Neutrophil (primary cell): ENCODE results near the gene MRPL14.

Experiments used
- H3K27ac ChIP-seq: fragments of 200-600 bp; sonication (generic); 2 replicates; pipeline ENCODE4 v1.5.1; 2016; ENCODE audit warnings: mild to moderate bottlenecking, moderate library complexity
- H3K27me3 ChIP-seq: fragments of 200-600 bp; sonication (generic); 2 replicates; pipeline ENCODE4 v1.6.0; 2016; ENCODE audit warnings: mild to moderate bottlenecking
- H3K36me3 ChIP-seq: fragments of 200-600 bp; sonication (generic); 2 replicates; pipeline ENCODE4 v1.5.1; 2017
- H3K4me1 ChIP-seq, 2 experiments: fragments of 200-600 bp in 1 of 2; sonication (generic) in 1 of 2; 1 replicate in 1 of 2; 2 replicates in 1 of 2; pipeline versions ENCODE4 v1.5.1 to v1.6.1; 2013 to 2016; ENCODE audit warnings: low read depth in 1 of 2, low read length in 1 of 2, mild to moderate bottlenecking in 1 of 2, moderate library complexity in 1 of 2; ENCODE audit not compliant: control insufficient read depth in 1 of 2, insufficient read depth in 1 of 2
- H3K4me3 ChIP-seq, 2 experiments: fragments of 200-600 bp in 1 of 2; sonication (generic) in 1 of 2; 1 replicate in 1 of 2; 2 replicates in 1 of 2; pipeline ENCODE4 v1.5.1; 2013 to 2016; ENCODE audit warnings: low read depth in 1 of 2, low read length in 1 of 2, mild to moderate bottlenecking in 1 of 2, moderate library complexity in 1 of 2
- H3K9me3 ChIP-seq: fragments of 200-600 bp; sonication (generic); 2 replicates; pipeline ENCODE4 v1.5.1; 2016
- TF ChIP-seq, protein P1 (sequence below): fragments of 200-600 bp; sonication (generic); IDR thresholded peaks from 2 replicates; pipeline ENCODE4 v1.5.1; 2016; ENCODE audit warnings: antibody characterized with exemption

The MRPL14 gene

DNA sequence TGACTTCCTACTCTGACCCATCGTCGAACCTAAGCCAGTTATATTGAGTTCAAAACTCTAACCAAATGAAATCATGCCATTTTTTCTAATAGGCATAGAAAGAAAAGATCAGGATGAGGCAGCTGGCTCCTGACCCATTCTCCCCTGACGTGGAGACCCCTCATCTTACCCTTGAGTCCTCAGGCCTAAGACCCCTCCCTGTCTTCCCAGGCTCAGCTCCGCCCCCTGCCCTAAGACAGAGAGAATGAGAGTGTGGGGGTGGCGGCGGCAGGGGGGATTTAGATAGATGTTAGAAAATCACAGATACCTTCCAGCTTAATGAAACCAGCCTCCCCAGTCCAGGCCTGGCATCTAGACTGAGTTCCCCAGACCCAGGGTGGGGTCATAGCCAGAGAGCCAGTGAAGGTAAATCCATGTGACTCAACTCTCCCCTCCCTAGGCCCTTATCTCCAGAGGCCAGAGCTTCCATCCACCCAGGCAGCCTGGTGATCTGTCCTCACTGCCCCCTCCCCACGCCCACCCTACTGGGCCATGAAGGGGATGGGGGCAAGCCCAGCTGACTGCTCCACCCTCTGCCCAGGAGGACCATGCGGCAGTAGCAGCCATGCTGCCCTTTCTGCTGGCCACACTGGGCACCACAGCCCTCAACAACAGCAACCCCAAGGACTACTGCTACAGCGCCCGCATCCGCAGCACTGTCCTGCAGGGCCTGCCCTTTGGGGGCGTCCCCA lies 6.9 kb upstream of the MRPL14 start:
- Histone ChIP-seq H3K4me1 (peaks cover 0 to 6% of the 10 kb centered on the region in 2 experiments), H3K4me3 (no peak overlapping the region), H3K27me3 (no peaks in the 10 kb centered on the region), H3K9me3 (no peaks in the 10 kb centered on the region), H3K27ac (no peak overlapping the region), H3K36me3 (peaks cover 30% of the 10 kb centered on the region)
- TF ChIP-seq, protein P1, sequence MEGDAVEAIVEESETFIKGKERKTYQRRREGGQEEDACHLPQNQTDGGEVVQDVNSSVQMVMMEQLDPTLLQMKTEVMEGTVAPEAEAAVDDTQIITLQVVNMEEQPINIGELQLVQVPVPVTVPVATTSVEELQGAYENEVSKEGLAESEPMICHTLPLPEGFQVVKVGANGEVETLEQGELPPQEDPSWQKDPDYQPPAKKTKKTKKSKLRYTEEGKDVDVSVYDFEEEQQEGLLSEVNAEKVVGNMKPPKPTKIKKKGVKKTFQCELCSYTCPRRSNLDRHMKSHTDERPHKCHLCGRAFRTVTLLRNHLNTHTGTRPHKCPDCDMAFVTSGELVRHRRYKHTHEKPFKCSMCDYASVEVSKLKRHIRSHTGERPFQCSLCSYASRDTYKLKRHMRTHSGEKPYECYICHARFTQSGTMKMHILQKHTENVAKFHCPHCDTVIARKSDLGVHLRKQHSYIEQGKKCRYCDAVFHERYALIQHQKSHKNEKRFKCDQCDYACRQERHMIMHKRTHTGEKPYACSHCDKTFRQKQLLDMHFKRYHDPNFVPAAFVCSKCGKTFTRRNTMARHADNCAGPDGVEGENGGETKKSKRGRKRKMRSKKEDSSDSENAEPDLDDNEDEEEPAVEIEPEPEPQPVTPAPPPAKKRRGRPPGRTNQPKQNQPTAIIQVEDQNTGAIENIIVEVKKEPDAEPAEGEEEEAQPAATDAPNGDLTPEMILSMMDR = no peak

DNA sequence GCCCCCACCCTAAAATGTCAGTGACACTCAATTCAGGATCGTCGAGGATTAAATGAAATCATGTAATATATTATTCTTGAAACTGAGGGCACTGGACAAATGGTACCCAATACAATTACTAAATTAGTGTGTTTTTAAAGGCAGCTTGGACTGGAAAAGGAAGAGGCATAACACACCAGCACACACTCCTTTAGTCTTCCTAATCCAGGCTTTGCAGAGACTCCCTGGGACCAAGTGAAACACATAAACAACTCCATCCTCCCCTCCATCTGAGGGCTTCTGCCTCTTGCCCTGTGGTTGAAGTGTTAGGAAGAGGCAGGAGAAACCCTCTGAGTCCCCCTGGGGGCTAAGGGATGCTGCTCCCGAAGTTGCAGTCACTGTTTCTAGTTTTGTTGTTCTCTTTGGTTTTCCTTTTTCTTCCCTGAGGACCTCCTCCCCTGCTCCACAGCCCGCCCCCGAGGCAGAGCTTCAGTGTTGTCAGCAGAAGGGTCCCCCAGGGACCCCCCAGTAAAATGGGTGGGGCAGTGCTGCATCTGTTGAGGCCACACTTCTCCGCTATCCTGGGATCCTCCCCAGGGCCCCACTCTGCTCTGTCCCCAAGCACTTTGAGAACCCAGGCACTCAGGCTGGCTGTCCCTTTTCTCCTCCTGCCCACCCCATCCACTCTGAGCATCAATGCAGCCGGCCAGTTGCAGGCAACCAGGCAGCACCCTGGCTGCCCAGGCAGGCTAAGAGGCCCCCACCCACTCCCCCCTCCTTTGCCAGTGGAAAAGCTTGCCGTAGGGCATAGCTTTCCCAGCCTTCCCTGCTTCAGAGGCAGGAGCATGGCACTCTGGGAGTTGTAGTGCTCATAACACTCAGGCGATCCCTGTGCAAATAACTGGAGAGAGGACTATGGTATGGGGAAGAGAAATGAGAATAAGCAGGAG lies 6.0 kb upstream of the MRPL14 start:
- TF ChIP-seq, protein P1 = no peak
- Histone ChIP-seq H3K4me3 (no peak overlapping the region), H3K36me3 (peaks cover 30% of the 10 kb centered on the region), H3K27me3 (peaks cover 6% of the 10 kb centered on the region), H3K4me1 (peaks cover 1 to 3% of the 10 kb centered on the region in 2 experiments), H3K27ac (no peak overlapping the region), H3K9me3 (no peaks in the 10 kb centered on the region)

DNA sequence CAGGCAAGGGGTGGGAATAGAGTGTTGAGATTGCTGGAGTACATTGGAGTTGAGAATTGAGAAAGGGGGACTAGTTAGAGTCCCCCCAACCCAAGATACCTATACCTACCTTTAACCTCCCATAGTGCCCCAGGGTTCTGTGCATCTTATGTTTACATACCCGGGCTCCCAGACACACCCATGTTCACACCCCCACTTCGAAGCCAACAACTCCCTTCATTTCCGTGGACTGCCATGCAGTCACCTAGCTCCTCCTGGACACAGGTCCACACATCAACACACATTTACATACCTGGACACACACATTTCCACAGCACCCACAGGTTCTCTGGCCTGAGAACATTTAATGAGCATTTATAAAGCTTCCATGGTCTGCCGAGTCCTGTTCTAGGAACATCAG lies 5.2 kb upstream of the MRPL14 start:
- no peak overlapping the region for H3K27ac ChIP-seq
- no peaks in the 10 kb centered on the region for H3K9me3 ChIP-seq
- no peak overlapping the region for H3K4me3 ChIP-seq
- peaks cover 27% of the 10 kb centered on the region for H3K36me3 ChIP-seq
- TF ChIP-seq, protein P1 = no peak
- H3K27me3 ChIP-seq = peaks cover 12% of the 10 kb centered on the region
- H3K4me1 ChIP-seq = peaks cover 5 to 8% of the 10 kb centered on the region in 2 experiments

DNA sequence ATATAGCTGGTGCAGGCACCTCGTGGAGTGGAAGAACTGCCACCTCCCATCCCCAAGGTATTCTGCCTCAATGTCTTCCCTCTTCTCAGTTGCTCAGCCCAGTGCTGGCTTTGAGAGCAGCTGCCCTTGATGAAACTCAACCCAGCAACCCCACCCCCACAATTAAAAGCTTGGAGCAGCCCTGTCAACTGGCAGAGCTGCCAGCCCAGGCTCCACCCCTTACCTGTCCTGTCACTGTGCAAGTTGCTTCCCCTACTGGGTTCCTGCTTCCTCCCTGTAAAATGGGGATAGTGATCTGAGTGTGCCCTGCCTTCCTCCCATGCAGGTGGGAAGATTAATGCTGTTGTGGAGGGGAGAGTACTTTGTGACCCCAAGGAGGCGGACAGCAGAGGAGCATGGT lies 4.6 kb upstream of the MRPL14 start:
- TF ChIP-seq, protein P1 = no peak
- Histone ChIP-seq H3K4me1 (peaks cover 5 to 10% of the 10 kb centered on the region in 2 experiments), H3K9me3 (no peaks in the 10 kb centered on the region), H3K27me3 (peaks cover 12% of the 10 kb centered on the region), H3K36me3 (peaks cover 21% of the 10 kb centered on the region), H3K27ac (no peak overlapping the region), H3K4me3 (no peak overlapping the region)

DNA sequence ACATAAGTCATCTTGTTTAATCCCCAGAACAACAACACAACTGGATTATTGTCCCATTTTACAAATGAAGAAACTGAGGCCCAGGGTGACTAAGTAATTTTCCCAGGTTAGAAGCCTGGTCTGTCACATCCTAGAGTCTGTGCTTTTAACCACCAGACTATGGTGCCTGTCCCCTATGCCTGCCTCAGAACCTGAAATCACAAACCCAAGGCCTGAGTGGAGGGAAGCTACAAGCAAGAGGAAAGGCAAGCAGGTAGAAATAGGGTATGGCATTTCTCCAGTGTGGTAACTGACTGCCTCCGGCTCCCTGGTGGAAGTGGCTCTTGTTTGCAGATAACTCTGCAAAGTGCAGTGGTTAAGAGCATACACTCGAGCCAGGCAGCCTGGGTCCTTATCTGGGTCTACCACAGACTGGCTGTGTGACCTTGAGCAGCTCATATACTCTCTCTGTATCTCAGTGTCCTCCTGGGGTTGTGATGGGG lies 2.6 kb upstream of the MRPL14 start:
- H3K27me3 ChIP-seq = peaks cover 12% of the 10 kb centered on the region
- H3K36me3 ChIP-seq = peaks cover 6% of the 10 kb centered on the region
- H3K9me3 ChIP-seq = no peaks in the 10 kb centered on the region
- H3K4me3 ChIP-seq = no peak overlapping the region
- TF ChIP-seq, protein P1 = no peak
- peaks cover 15 to 18% of the 10 kb centered on the region in 2 experiments for H3K4me1 ChIP-seq
- H3K27ac ChIP-seq = no peak overlapping the region
